Neural cell (in vitro differentiated cells): ENCODE results near the gene PCDHA11. TPM values are rescaled to one million over a fixed set of nuclear protein-coding genes. Genes with fewer than 3 reads are reported as not detected.
"Not testable (repeated sequence)": the region's sequence is repeated elsewhere in the genome, so short reads cannot be mapped to it uniquely, and the experiment has no call there.

Source experiments
- H2AFZ ChIP-seq: fragments of 200-600, 300-800 bp; sonication (generic), shearing (Covaris generic); 2 replicates; pipeline ENCODE4 v1.6.0; 2014; ENCODE audit warnings: low read depth, mild to moderate bottlenecking, antibody characterized with exemption, low read length, moderate library complexity
- H3F3A ChIP-seq: fragments of 200-600 bp; shearing (Covaris generic); 2 replicates; pipeline ENCODE4 v1.6.1; 2016; ENCODE audit warnings: mild to moderate bottlenecking, moderate library complexity, mixed read lengths, antibody characterized with exemption, low read length; ENCODE audit not compliant: insufficient read depth, poor library complexity, severe bottlenecking
- H3K27ac ChIP-seq: fragments of 200-600, 300-800 bp; sonication (generic), shearing (Covaris generic); 2 replicates; pipeline ENCODE4 v1.5.1; 2014; ENCODE audit warnings: mild to moderate bottlenecking, low read length, moderate library complexity
- H3K27me3 ChIP-seq: fragments of 300-800, 200-600 bp; sonication (generic), shearing (Covaris generic); 2 replicates; pipeline ENCODE4 v1.6.0; 2014; ENCODE audit warnings: mild to moderate bottlenecking, low read depth, low read length, moderate library complexity; ENCODE audit not compliant: insufficient read depth
- H3K36me3 ChIP-seq: fragments of 300-800, 200-600 bp; sonication (generic), shearing (Covaris generic); 2 replicates; pipeline ENCODE4 v1.5.1; 2014; ENCODE audit warnings: mild to moderate bottlenecking, antibody characterized with exemption, low read length, moderate library complexity; ENCODE audit not compliant: insufficient read depth
- H3K4me2 ChIP-seq: fragments of 300-800, 200-600 bp; sonication (generic), shearing (Covaris generic); 2 replicates; pipeline ENCODE4 v1.6.0; 2014; ENCODE audit warnings: mild to moderate bottlenecking, low read length
- H3K4me3 ChIP-seq: fragments of 300-800, 200-600 bp; sonication (generic), shearing (Covaris generic); 2 replicates; pipeline ENCODE4 v1.5.1; 2014; ENCODE audit warnings: mild to moderate bottlenecking, low read length, moderate library complexity
- H3K79me2 ChIP-seq: fragments of 200-600 bp; shearing (Covaris generic); replicated peaks from 2 replicates; pipeline ENCODE4 v1.6.0; 2014; ENCODE audit warnings: mild to moderate bottlenecking, low read length, moderate library complexity; ENCODE audit not compliant: insufficient read depth
- H3K9ac ChIP-seq: fragments of 300-800, 200-600 bp; sonication (generic), shearing (Covaris generic); 2 replicates; pipeline ENCODE4 v1.6.1; 2016; ENCODE audit warnings: mild to moderate bottlenecking, low read length, mixed read lengths
- H3K9me2 ChIP-seq: fragments of 200-600 bp; shearing (Covaris generic); 2 replicates; pipeline ENCODE4 v1.6.1; 2016; ENCODE audit warnings: mild to moderate bottlenecking, low read length, mixed read lengths; ENCODE audit not compliant: insufficient read depth
- H3K9me3 ChIP-seq: fragments of 200-600, 300-800 bp; sonication (generic), shearing (Covaris generic); 2 replicates; pipeline ENCODE4 v1.6.1; 2016; ENCODE audit warnings: mild to moderate bottlenecking, mixed run types, low read length, moderate library complexity, mixed read lengths
- H4K20me1 ChIP-seq: fragments of 200-600 bp; shearing (Covaris generic); 2 replicates; pipeline ENCODE4 v1.6.1; 2016; ENCODE audit warnings: mild to moderate bottlenecking, mixed run types; ENCODE audit not compliant: insufficient read depth
- CTCF ChIP-seq: fragments of 450-650 bp; IDR thresholded peaks from 2 replicates; pipeline ENCODE4 v1.5.1; 2014; ENCODE audit warnings: antibody characterized with exemption, mild to moderate bottlenecking, moderate library complexity; ENCODE audit not compliant: poor library complexity, severe bottlenecking
- EP300 ChIP-seq: fragments of 450-650 bp; conservative IDR thresholded peaks from 2 replicates; pipeline ENCODE4 v1.6.1; 2014; ENCODE audit warnings: antibody characterized with exemption, mild to moderate bottlenecking, moderate library complexity; ENCODE audit not compliant: poor library complexity, severe bottlenecking
- EZH2 ChIP-seq: fragments of 200-600, 300-800 bp; shearing (Covaris generic), sonication (generic); IDR thresholded peaks from 2 replicates; pipeline ENCODE4 v1.6.1; 2014; ENCODE audit warnings: antibody characterized with exemption, low read length, borderline replicate concordance, mild to moderate bottlenecking; ENCODE audit not compliant: insufficient read depth, poor library complexity, severe bottlenecking
- MXI1 ChIP-seq: fragments of 450-650 bp; conservative IDR thresholded peaks from 2 replicates; pipeline ENCODE4 v1.6.1; 2014; ENCODE audit warnings: antibody characterized with exemption, mild to moderate bottlenecking; ENCODE audit not compliant: poor library complexity, severe bottlenecking
- POLR2AphosphoS5 ChIP-seq: IDR thresholded peaks from 2 replicates; pipeline ENCODE4 v1.6.1; 2012
- RAD21 ChIP-seq: fragments of 450-650 bp; conservative IDR thresholded peaks from 2 replicates; pipeline ENCODE4 v1.6.1; 2014; ENCODE audit warnings: antibody characterized with exemption, mild to moderate bottlenecking, moderate library complexity
- REST ChIP-seq: IDR thresholded peaks from 2 replicates; pipeline ENCODE4 v1.6.1; 2012; ENCODE audit warnings: borderline replicate concordance
- SMC3 ChIP-seq: fragments of 450-650 bp; conservative IDR thresholded peaks from 2 replicates; pipeline ENCODE4 v1.6.1; 2014; ENCODE audit warnings: antibody characterized with exemption, mild to moderate bottlenecking, moderate library complexity; ENCODE audit not compliant: poor library complexity
- TAF1 ChIP-seq: IDR thresholded peaks from 2 replicates; pipeline ENCODE4 v1.6.1; 2012; ENCODE audit warnings: low read depth
- polyA plus RNA-seq: library from polyadenylated mRNA; depleted of rRNA; stranded (reverse); fragments of >200 nt; gene quantifications from 2 replicates; pipeline ENCODE4 v1.2.3, GENCODE V29; 2014

Gene PCDHA11
- polyA plus RNA-seq, 1 donor from 2014 or later: 5.3 TPM

- no peaks in the 10 kb centered on the region for H4K20me1 ChIP-seq
- H3K27ac ChIP-seq: no peak overlapping the region
- no peaks in the 10 kb centered on the region for H3K9me2 ChIP-seq
- no peak overlapping the region for H3K4me3 ChIP-seq
- H3K9ac ChIP-seq: no peak overlapping the region
- H3K36me3 ChIP-seq: peaks cover 25% of the 10 kb centered on the region
- no peaks in the 10 kb centered on the region for H3F3A ChIP-seq
- no peak overlapping the region for H3K4me2 ChIP-seq
- TF ChIP-seq EZH2: no peak
- no peak for TF ChIP-seq MXI1
- no peak for TF ChIP-seq POLR2AphosphoS5
- TF ChIP-seq SMC3: no peak
- TF ChIP-seq RAD21: no peak
- no peak for TF ChIP-seq EP300
- no peak for TF ChIP-seq REST
- no peak for TF ChIP-seq TAF1
- no peak for TF ChIP-seq CTCF
- H3K9me3 ChIP-seq: peaks cover 24% of the 10 kb centered on the region
- H3K79me2 ChIP-seq: peaks cover 57% of the 10 kb centered on the region
- H3K27me3 ChIP-seq: no peaks in the 10 kb centered on the region
- H2AFZ ChIP-seq: no peak overlapping the region
Observed at GRCh38 chr5:140822281-140822629, 46.5 kb upstream of the PCDHA11 start.

GRCh38 chr5:140822969-140823368 lies 45.8 kb upstream of the PCDHA11 start:
- not testable (repeated sequence) for H4K20me1 ChIP-seq, H3K4me3 ChIP-seq, H2AFZ ChIP-seq, H3F3A ChIP-seq, H3K9me2 ChIP-seq, H3K4me2 ChIP-seq, H3K9ac ChIP-seq, H3K27ac ChIP-seq, H3K27me3 ChIP-seq
- peaks cover 53% of the 10 kb centered on the region for H3K79me2 ChIP-seq
- peaks cover 24% of the 10 kb centered on the region for H3K9me3 ChIP-seq
- H3K36me3 ChIP-seq: peaks cover 25% of the 10 kb centered on the region

- Histone ChIP-seq H3K36me3 (peaks cover 25% of the 10 kb centered on the region), H4K20me1 (no peaks in the 10 kb centered on the region), H3K9ac (no peak overlapping the region), H3K4me3 (no peak overlapping the region), H2AFZ (no peak overlapping the region), H3K4me2 (no peak overlapping the region), H3K9me3 (peaks cover 27% of the 10 kb centered on the region), H3K27ac (no peak overlapping the region), H3K9me2 (no peaks in the 10 kb centered on the region), H3K79me2 (peaks cover 48% of the 10 kb centered on the region), H3F3A (no peaks in the 10 kb centered on the region), H3K27me3 (no peaks in the 10 kb centered on the region)
- TF ChIP-seq SMC3 (no peak), CTCF (no peak), RAD21 (no peak), POLR2AphosphoS5 (no peak), TAF1 (no peak), MXI1 (no peak), EP300 (no peak)
Observed at GRCh38 chr5:140823475-140823874, 45.3 kb upstream of the PCDHA11 start.
